ENCODE data around the gene MINDY4. TPM values are rescaled to one million over a fixed set of nuclear protein-coding genes. Genes with fewer than 3 reads are reported as not detected.

MINDY4 gene
- polyA plus RNA-seq, 1 experiment = 1.8 TPM

- H3K9me3 ChIP-seq (ENCODE audit: control insufficient read depth, insufficient read depth, low read length) = no peaks in the 10 kb centered on the region; the same call in 1 of the 2 replicates
- H3K27ac ChIP-seq (ENCODE audit: low read depth, low read length) = no peak overlapping the region
- no peak overlapping the region for H3K4me3 ChIP-seq (ENCODE audit: low read depth, low read length)
- ChIA-PET POLR2A (no interaction called here), CTCF (interaction anchor here (1.1 kb wide), 1 partner anchor 44 kb away, joined by 3 read pairs; no protein-coding TSS in a partner anchor)
- peaks cover 15% of the 10 kb centered on the region for H3K27me3 ChIP-seq (ENCODE audit: control insufficient read depth, insufficient read depth, low read length)
- DNase-seq (ENCODE audit: low read depth, low spot score) = no peak
- no peak for TF ChIP-seq CTCF (IDR thresholded peaks at IDR 0.05; ENCODE audit: low read depth, low read length)
These were observed 123.8 kb downstream of the MINDY4 start for GRCh38 chr7:30894866-30895605.

DNA sequence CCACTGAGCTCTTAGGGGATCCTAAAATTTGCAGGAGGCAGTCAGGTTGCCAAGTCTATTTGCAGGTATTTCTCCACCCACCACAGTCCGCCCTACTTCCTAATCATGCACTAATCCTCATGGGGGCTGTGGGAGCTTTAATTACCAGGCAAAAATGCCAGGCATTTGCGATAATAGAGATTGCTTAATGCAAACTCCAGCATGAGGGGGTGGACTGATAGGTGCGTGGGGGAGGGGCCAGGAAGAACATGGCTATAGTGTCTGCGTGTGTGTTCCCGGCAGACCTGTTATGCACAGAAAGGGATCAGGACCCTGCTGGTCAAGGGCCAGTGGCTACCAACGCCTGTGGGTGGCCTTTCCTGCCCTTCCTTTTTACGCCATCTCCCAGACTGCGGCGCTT is 124.8 kb downstream of the MINDY4 start:
- ChIA-PET CTCF (interaction anchor here (1.1 kb wide), 1 partner anchor 43 kb away, joined by 3 read pairs; no protein-coding TSS in a partner anchor), POLR2A (no interaction called here)
- TF ChIP-seq CTCF (IDR thresholded peaks at IDR 0.05; ENCODE audit: low read depth, low read length) = no peak
- Histone ChIP-seq H3K27ac (ENCODE audit: low read depth, low read length) (no peak overlapping the region), H3K4me3 (ENCODE audit: low read depth, low read length) (no peak overlapping the region), H3K27me3 (ENCODE audit: control insufficient read depth, insufficient read depth, low read length) (peaks cover 12% of the 10 kb centered on the region), H3K9me3 (ENCODE audit: control insufficient read depth, insufficient read depth, low read length) (no peaks in the 10 kb centered on the region; the same call in none of the 2 replicates)
- DNase-seq (ENCODE audit: low read depth, low spot score) = no peak

- Histone ChIP-seq H3K27me3 (ENCODE audit: control insufficient read depth, insufficient read depth, low read length) (peaks cover 12% of the 10 kb centered on the region), H3K4me3 (ENCODE audit: low read depth, low read length) (no peak overlapping the region), H3K27ac (ENCODE audit: low read depth, low read length) (no peak overlapping the region), H3K9me3 (ENCODE audit: control insufficient read depth, insufficient read depth, low read length) (no peaks in the 10 kb centered on the region; the same call in none of the 2 replicates)
- CTCF ChIA-PET = interaction anchor here (0.7 to 1.8 kb wide), 3 partner anchors 11 to 42 kb away, joined by 3 to 6 read pairs (median 5); no protein-coding TSS in a partner anchor
- POLR2A ChIA-PET = interaction anchor here (0.6 kb wide), 1 partner anchor 18 kb away, joined by 5 read pairs; no protein-coding TSS in a partner anchor
- TF ChIP-seq CTCF (IDR thresholded peaks at IDR 0.05; ENCODE audit: low read depth, low read length) = no peak
- no peak for DNase-seq (ENCODE audit: low read depth, low spot score)
These were observed 125.8 kb downstream of the MINDY4 start for GRCh38 chr7:30896783-30897637.

DNA sequence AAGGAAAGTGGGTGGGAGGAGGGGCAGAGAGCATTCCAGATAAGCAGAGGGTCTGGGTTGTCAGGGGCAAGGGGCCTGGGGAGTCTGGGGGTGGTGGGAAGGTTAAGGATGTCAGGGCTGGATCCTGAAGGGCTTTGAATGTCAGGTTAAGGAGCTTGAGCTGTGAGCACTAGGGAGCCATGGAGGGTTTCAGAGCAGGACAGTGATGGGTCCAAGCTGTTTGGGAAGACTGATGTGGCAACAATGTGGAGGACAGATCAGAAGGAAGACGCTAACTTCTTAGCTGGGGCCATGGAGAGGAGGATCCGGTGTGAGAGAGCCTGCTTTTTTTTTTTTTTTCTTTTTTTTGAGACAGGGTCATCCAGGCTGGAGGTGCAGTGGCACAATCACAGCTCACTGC is 126.6 kb downstream of the MINDY4 start:
- H3K9me3 ChIP-seq (ENCODE audit: control insufficient read depth, insufficient read depth, low read length) = no peaks in the 10 kb centered on the region; the same call in 1 of the 2 replicates
- H3K4me3 ChIP-seq (ENCODE audit: low read depth, low read length) = no peak overlapping the region
- ChIA-PET CTCF (interaction anchor here (0.7 to 1.8 kb wide), 3 partner anchors 10 to 41 kb away, joined by 3 to 6 read pairs (median 5); no protein-coding TSS in a partner anchor), POLR2A (interaction anchor here (0.6 kb wide), 1 partner anchor 19 kb away, joined by 5 read pairs; no protein-coding TSS in a partner anchor)
- peaks cover 12% of the 10 kb centered on the region for H3K27me3 ChIP-seq (ENCODE audit: control insufficient read depth, insufficient read depth, low read length)
- no peak for TF ChIP-seq CTCF (IDR thresholded peaks at IDR 0.05; ENCODE audit: low read depth, low read length)
- H3K27ac ChIP-seq (ENCODE audit: low read depth, low read length) = no peak overlapping the region
- no peak for DNase-seq (ENCODE audit: low read depth, low spot score)
